ENCODE data around the gene MINDY1.

The MINDY1 gene

GRCh38 chr1:150985179-150985825 lies 21.4 kb downstream of the MINDY1 start:
- DNase-seq = no peak

- DNase-seq = peak; percentile 47
Observed at GRCh38 chr1:150981805-150982712, 24.6 kb downstream of the MINDY1 start, which contains the start of gene ANXA9. Gene ANXA9 (plus strand): TSS chr1:150982292. CDS start chr1:150983106, 814 bp downstream.

DNA sequence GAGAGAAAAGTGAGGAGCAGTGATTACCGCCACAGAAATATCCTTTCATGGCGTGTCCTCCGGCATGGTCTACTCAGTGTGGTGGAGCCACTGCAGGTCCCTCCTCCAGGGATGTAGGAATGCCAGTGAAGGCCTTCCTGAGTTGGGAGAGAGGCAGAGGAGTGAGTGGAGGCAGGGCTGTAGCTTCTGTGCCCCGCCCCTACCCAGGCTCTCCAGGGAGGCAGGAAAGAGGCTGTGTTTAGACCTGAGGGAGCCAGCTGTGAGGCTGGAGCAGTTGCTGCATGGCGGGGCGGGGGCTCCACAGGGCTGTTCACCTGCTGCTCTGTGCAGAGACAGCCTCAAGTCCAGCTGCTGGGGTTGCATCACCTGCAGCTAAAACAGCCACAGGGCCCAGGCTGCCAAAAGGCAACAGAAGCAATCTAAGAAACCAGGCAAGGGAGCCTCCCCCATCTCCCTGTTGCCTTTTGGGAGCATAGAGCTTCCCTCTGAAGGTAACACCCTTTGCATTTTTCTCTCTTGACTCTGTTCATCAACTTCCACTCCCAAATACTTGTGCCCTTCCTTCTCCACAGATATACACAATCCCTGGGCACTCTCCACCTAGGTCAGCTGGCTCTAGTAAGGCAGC lies 25.4 kb downstream of the MINDY1 start:
- peak; percentile 40 for DNase-seq

DNA sequence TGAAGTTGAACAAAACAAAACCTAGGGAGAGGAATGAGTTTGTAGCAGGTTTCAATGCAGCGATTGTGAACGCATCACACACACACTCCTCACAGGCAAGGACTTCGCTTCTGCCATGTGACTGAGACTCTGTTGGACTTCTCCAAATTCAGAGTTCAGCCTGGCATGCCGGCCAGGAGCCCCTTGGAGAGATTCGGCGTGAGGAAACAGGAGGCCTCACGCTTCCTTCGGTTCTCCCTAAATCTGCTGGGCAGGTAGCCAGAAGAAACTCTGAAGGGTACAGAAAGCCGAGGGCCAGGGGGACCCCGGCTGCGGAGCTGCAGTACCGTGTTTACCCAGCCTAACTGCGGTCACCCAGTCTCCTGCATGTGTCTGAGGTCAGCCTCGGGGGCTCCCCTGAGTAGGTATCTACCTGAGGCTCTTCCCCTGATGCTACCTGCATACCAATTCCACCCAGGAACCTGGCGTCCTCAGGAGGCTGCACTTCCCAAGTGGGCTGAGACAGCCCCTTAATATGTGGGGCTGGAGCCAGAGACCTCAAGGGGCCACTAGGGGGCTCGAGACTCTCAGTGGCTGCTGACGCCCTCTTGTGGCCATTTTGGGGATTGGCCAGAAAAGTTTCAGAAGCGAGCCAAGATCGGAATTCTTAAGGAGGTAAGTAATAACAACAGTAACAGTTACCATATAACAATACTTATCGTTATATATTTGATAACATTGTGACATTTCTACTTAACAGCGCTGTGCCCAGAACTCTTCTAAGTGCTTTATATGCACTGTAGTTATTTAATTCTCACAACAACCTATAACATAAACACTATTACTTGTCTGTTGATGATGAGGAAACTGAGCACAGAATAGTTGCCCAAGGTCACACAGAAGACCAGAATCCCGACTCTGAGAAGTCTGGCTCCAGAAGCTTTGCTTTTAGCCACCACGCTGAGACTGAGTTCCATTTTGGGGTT lies 27.3 kb downstream of the MINDY1 start:
- DNase-seq = peak; percentile 76

GRCh38 chr1:150976879-150977694 lies 29.6 kb downstream of the MINDY1 start:
- no peak for DNase-seq

GRCh38 chr1:150976401-150976821 lies 30.3 kb downstream of the MINDY1 start:
- no peak for DNase-seq

DNA sequence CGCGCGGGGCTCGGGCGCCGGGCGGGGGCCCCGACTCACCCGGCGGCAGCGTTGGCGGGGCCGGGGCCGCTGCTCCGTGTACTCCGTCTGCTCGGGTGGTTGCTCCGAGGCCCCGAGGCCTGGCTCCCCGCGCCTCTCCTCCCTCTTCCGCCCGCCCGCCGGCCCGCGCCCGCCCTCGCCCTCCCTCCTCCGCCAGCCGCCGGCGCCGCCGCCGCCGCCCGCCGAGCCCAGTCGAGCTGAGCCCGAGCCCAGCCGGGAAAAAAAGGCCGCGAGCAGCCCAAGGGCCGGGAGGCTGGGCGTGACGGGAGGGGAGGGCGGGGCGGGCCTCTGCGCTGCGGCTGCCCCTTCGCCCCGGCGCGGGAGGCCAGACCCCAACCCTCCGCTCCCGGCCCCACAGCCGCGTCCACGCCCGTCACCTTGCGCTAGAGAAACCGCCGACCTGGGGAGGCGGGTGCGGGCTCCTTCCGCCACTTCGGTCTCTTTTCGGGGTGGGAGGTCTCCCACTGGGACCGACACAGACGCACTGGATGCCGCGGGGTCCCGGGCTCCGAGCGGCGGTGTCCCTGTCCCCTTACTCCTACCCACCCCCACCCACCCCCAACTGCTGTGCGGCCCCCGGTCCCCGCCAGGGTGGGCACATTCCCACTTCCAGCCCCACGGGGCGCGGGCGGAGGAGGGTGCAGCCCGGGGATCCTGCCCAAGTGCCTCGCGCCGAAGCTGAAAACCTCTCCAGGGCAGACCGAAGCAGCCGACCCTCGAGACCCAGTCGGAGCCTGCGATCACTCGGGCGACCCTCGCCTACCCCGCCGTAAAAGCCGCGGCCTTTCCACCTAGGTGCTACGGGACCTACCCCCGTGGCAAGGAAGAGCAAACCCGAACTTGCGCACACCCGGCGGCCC lies 31.9 kb downstream of the MINDY1 start, which contains the start of gene CERS2:
CERS2 (minus strand) TSS at position 256 of the 899 bp plus-strand sequence. CDS start 5,745 bp downstream, outside the sequence.
- peak; percentile 86 for DNase-seq

GRCh38 chr1:150973836-150974579 lies 32.7 kb downstream of the MINDY1 start:
- DNase-seq = peak; percentile 82

DNA sequence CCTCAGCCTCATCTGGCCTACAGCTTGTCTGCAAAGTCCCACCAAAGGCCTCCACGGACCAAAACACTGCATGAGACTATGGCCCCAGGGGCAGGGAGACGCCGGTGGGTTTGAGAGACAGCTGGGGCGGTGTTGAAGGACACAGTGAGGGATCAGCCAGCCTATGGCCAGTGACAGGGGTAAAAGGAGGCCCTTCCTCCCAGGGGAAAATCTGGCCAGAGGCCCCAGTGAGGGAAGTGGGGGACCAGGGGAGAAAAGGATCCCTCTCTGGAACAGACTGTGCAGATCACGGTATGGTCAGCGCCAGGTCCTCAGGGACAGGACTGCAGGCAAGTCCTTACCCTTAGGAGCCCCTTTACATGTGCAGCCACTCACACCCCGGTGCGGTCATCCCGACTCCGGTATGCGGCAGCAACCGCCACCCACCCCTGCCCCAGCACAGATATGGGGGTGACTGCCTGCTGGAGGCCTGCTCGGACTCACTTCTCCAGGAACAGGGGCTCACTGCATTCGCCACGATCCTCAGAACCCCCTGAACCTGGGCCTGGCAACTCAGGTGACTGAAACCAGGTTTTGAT lies 33.4 kb downstream of the MINDY1 start:
- no peak for DNase-seq

- no peak for DNase-seq
Observed at GRCh38 chr1:150972417-150972940, 34.2 kb downstream of the MINDY1 start.

GRCh38 chr1:150971583-150972416 lies 34.9 kb downstream of the MINDY1 start:
- no peak for DNase-seq

GRCh38 chr1:150970808-150971582 lies 35.7 kb downstream of the MINDY1 start:
- DNase-seq = peak; percentile 31

- no peak for DNase-seq
Observed at GRCh38 chr1:150969626-150970025, 37.1 kb downstream of the MINDY1 start.

DNA sequence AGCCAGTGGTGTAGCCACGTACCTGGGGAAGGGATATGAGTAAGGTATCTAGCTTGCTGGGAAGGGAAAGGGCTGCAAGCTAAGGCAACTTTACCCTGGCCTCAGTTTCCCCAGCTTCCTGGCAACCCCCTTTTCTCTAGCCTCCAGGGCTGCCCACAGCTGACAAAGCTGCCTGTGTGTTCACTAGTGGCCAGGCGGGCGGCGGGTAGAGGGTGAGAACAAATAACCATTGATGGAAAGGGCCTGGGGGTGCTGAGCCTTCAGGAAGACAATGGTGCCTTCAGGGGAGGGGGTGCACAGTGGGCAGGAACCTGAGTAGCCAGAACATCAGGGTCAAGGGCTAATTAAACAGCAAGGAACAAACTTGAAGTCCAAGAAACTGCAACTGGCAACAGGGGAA lies 38.2 kb downstream of the MINDY1 start:
- DNase-seq = no peak

DNA sequence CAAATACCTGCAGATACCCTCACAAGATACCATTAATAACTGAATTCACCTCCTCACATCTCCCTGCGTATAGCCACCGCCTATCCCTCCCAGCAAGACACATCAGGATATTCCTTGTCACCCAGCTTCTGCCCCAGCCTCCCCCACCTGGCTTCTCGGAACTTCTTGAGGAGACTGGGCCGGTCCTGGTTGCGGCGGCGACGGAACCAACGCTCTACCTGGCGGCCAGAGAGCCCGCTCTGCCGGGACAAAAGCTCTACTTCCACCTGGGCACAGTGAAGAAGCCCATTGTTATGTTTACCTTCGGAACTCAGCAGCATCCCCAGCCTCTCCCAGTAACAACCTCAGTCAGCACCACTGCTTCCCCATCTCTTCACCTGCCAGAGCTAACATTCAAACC lies 38.8 kb downstream of the MINDY1 start:
- DNase-seq = no peak

DNA sequence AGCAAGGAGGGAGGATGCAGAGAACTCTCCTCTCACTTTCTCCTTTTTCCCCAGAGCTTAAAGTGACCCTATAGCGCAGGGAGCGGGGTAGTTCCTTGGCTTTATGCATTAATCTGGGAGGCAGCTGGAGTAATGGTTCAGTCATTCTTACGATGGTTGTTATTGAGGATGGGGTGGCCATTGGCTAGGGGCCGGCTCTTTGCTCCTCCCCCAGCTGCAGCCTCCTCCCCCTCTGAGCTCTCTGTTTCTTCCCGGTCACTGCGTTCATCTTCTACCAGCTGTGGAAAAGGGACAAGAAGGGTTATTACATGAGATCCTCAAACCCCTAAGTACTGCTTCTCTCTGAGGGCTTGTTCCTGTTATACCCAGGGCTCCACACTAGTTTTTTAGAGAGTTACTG lies 40.7 kb downstream of the MINDY1 start:
- DNase-seq = no peak
